Measurements from ENCODE around the gene SENP7.
"Not testable (repeated sequence)": the region's sequence is repeated elsewhere in the genome, so short reads cannot be mapped to it uniquely, and the experiment has no call there.

Gene SENP7

GRCh38 chr3:101512646-101513418, at the start of gene SENP7:
SENP7 (minus strand) TSS chr3:101513212; CDS start chr3:101513130, 82 bp downstream.
- peak; percentile 93 for DNase-seq

GRCh38 chr3:101561630-101562328, 48.8 kb upstream of the SENP7 start, which contains the start of gene TRMT10C:
TRMT10C (plus strand) TSS chr3:101561868; CDS start chr3:101564782, 2,914 bp downstream.
- DNase-seq: peak; percentile 98

- no peak for DNase-seq
Observed at GRCh38 chr3:101556064-101556463, 43.1 kb upstream of the SENP7 start.

GRCh38 chr3:101553381-101553780, 40.4 kb upstream of the SENP7 start:
- DNase-seq: not testable (repeated sequence)

- not testable (repeated sequence) for DNase-seq
Observed at GRCh38 chr3:101551359-101552081, 38.5 kb upstream of the SENP7 start.

- DNase-seq: no peak
Observed at GRCh38 chr3:101549473-101549872, 36.5 kb upstream of the SENP7 start.

GRCh38 chr3:101548527-101549105, 35.6 kb upstream of the SENP7 start:
- DNase-seq: no peak

GRCh38 chr3:101544161-101544850, 31.3 kb upstream of the SENP7 start:
- no peak for DNase-seq

- no peak for DNase-seq
Observed at GRCh38 chr3:101542957-101543356, 29.9 kb upstream of the SENP7 start.

GRCh38 chr3:101536955-101537354, 23.9 kb upstream of the SENP7 start:
- DNase-seq: not testable (repeated sequence)

GRCh38 chr3:101536266-101536665, 23.3 kb upstream of the SENP7 start:
- peak; percentile 62 for DNase-seq

GRCh38 chr3:101535221-101535620, 22.2 kb upstream of the SENP7 start:
- DNase-seq: no peak

- no peak for DNase-seq
Observed at GRCh38 chr3:101533603-101533968, 20.6 kb upstream of the SENP7 start.

GRCh38 chr3:101532783-101533602, 20.0 kb upstream of the SENP7 start:
- no peak for DNase-seq

GRCh38 chr3:101531473-101532086, 18.6 kb upstream of the SENP7 start:
- no peak for DNase-seq

- DNase-seq: no peak
Observed at GRCh38 chr3:101530686-101531047, 17.7 kb upstream of the SENP7 start.

GRCh38 chr3:101529816-101530685, 17.0 kb upstream of the SENP7 start:
- DNase-seq: no peak

- DNase-seq: peak; percentile 33
Observed at GRCh38 chr3:101527906-101528305, 14.9 kb upstream of the SENP7 start.

GRCh38 chr3:101527441-101527840, 14.4 kb upstream of the SENP7 start:
- DNase-seq: peak; percentile 93

- no peak for DNase-seq
Observed at GRCh38 chr3:101521211-101521701, 8.2 kb upstream of the SENP7 start.

All from NCI-H82 (cell line).